ENCODE results near the gene YPEL3.
A peak's percentile ranks its signal among the peaks of the same experiment; 100 is the strongest.

YPEL3 gene

GRCh38 chr16:30104090-30104489, 8.1 kb upstream of the YPEL3 start:
- Histone ChIP-seq H3K9me3 (ENCODE audit: control insufficient read depth, low read length) (no peaks in the 10 kb centered on the region), H3K27me3 (replicated peaks; ENCODE audit: control insufficient read depth, insufficient read depth, low read length) (no peaks in the 10 kb centered on the region), H3K4me1 (ENCODE audit: control insufficient read depth, insufficient read depth, low read length) (no peaks in the 10 kb centered on the region), H3K36me3 (ENCODE audit: control insufficient read depth, insufficient read depth, low read length, severe bottlenecking) (peaks cover 27% of the 10 kb centered on the region), H3K9ac (ENCODE audit: low read length) (no peak overlapping the region), H3K4me3 (ENCODE audit: low read length) (no peak overlapping the region)
- DNase-seq (ENCODE audit: low read depth), result no peak

- Histone ChIP-seq H3K4me3 (ENCODE audit: low read length) (peak overlapping the region; percentile 81), H3K27me3 (replicated peaks; ENCODE audit: control insufficient read depth, insufficient read depth, low read length) (no peaks in the 10 kb centered on the region), H3K9me3 (ENCODE audit: control insufficient read depth, low read length) (peaks cover 3% of the 10 kb centered on the region), H3K36me3 (ENCODE audit: control insufficient read depth, insufficient read depth, low read length, severe bottlenecking) (peaks cover 13% of the 10 kb centered on the region), H3K4me1 (ENCODE audit: control insufficient read depth, insufficient read depth, low read length) (peaks cover 25% of the 10 kb centered on the region), H3K9ac (ENCODE audit: low read length) (peak overlapping the region; percentile 90)
- no peak for DNase-seq (ENCODE audit: low read depth)
These were observed 1.0 kb upstream of the YPEL3 start for GRCh38 chr16:30096862-30097563.

GRCh38 chr16:30095166-30096078, 591 bp downstream of the YPEL3 start:
- Histone ChIP-seq H3K9me3 (ENCODE audit: control insufficient read depth, low read length) (peaks cover 3% of the 10 kb centered on the region), H3K4me3 (ENCODE audit: low read length) (peak overlapping the region; percentile 83), H3K27me3 (replicated peaks; ENCODE audit: control insufficient read depth, insufficient read depth, low read length) (no peaks in the 10 kb centered on the region), H3K36me3 (ENCODE audit: control insufficient read depth, insufficient read depth, low read length, severe bottlenecking) (peaks cover 13% of the 10 kb centered on the region), H3K9ac (ENCODE audit: low read length) (peak overlapping the region; percentile 87), H3K4me1 (ENCODE audit: control insufficient read depth, insufficient read depth, low read length) (peaks cover 38% of the 10 kb centered on the region)
- DNase-seq (ENCODE audit: low read depth), result no peak

- Histone ChIP-seq H3K4me3 (ENCODE audit: low read length) (peak overlapping the region; percentile 83), H3K9ac (ENCODE audit: low read length) (peak overlapping the region; percentile 87), H3K36me3 (ENCODE audit: control insufficient read depth, insufficient read depth, low read length, severe bottlenecking) (peaks cover 13% of the 10 kb centered on the region), H3K27me3 (replicated peaks; ENCODE audit: control insufficient read depth, insufficient read depth, low read length) (no peaks in the 10 kb centered on the region), H3K9me3 (ENCODE audit: control insufficient read depth, low read length) (peaks cover 3% of the 10 kb centered on the region), H3K4me1 (ENCODE audit: control insufficient read depth, insufficient read depth, low read length) (peaks cover 44% of the 10 kb centered on the region)
- no peak for DNase-seq (ENCODE audit: low read depth)
These were observed 1.4 kb downstream of the YPEL3 start for GRCh38 chr16:30094541-30095165.

- Histone ChIP-seq H3K4me1 (ENCODE audit: control insufficient read depth, insufficient read depth, low read length) (peaks cover 44% of the 10 kb centered on the region), H3K4me3 (ENCODE audit: low read length) (peak overlapping the region; percentile 74), H3K27me3 (replicated peaks; ENCODE audit: control insufficient read depth, insufficient read depth, low read length) (no peaks in the 10 kb centered on the region), H3K9me3 (ENCODE audit: control insufficient read depth, low read length) (peaks cover 3% of the 10 kb centered on the region), H3K9ac (ENCODE audit: low read length) (peak overlapping the region; percentile 80), H3K36me3 (ENCODE audit: control insufficient read depth, insufficient read depth, low read length, severe bottlenecking) (peaks cover 13% of the 10 kb centered on the region)
- peak; percentile 61 for DNase-seq (ENCODE audit: low read depth)
These were observed 3.5 kb downstream of the YPEL3 start for GRCh38 chr16:30092373-30093010.

GRCh38 chr16:30091474-30092372, 4.3 kb downstream of the YPEL3 start, which contains the start of gene TBX6:
TBX6 (minus strand) TSS chr16:30091924; CDS start chr16:30091193, 731 bp downstream.
- Histone ChIP-seq H3K4me1 (ENCODE audit: control insufficient read depth, insufficient read depth, low read length) (peaks cover 44% of the 10 kb centered on the region), H3K36me3 (ENCODE audit: control insufficient read depth, insufficient read depth, low read length, severe bottlenecking) (peaks cover 13% of the 10 kb centered on the region), H3K4me3 (ENCODE audit: low read length) (peak within 1 kb of the TSS; percentile 74), H3K9ac (ENCODE audit: low read length) (peak within 1 kb of the TSS; percentile 80), H3K27me3 (replicated peaks; ENCODE audit: control insufficient read depth, insufficient read depth, low read length) (no peaks in the 10 kb centered on the region), H3K9me3 (ENCODE audit: control insufficient read depth, low read length) (no peaks in the 10 kb centered on the region)
- peak; percentile 98 for DNase-seq (ENCODE audit: low read depth)

GRCh38 chr16:30090610-30091331, 5.2 kb downstream of the YPEL3 start:
- no peak for DNase-seq (ENCODE audit: low read depth)
- Histone ChIP-seq H3K4me3 (ENCODE audit: low read length) (no peak overlapping the region), H3K36me3 (ENCODE audit: control insufficient read depth, insufficient read depth, low read length, severe bottlenecking) (peaks cover 13% of the 10 kb centered on the region), H3K9me3 (ENCODE audit: control insufficient read depth, low read length) (no peaks in the 10 kb centered on the region), H3K9ac (ENCODE audit: low read length) (peak overlapping the region; percentile 80), H3K27me3 (replicated peaks; ENCODE audit: control insufficient read depth, insufficient read depth, low read length) (no peaks in the 10 kb centered on the region), H3K4me1 (ENCODE audit: control insufficient read depth, insufficient read depth, low read length) (peaks cover 40% of the 10 kb centered on the region)

- Histone ChIP-seq H3K9ac (ENCODE audit: low read length) (no peak overlapping the region), H3K27me3 (replicated peaks; ENCODE audit: control insufficient read depth, insufficient read depth, low read length) (no peaks in the 10 kb centered on the region), H3K4me1 (ENCODE audit: control insufficient read depth, insufficient read depth, low read length) (peaks cover 36% of the 10 kb centered on the region), H3K4me3 (ENCODE audit: low read length) (no peak overlapping the region), H3K9me3 (ENCODE audit: control insufficient read depth, low read length) (no peaks in the 10 kb centered on the region), H3K36me3 (ENCODE audit: control insufficient read depth, insufficient read depth, low read length, severe bottlenecking) (peaks cover 17% of the 10 kb centered on the region)
- DNase-seq (ENCODE audit: low read depth), result no peak
These were observed 7.0 kb downstream of the YPEL3 start for GRCh38 chr16:30088832-30089624.

- no peak for DNase-seq (ENCODE audit: low read depth)
- Histone ChIP-seq H3K27me3 (replicated peaks; ENCODE audit: control insufficient read depth, insufficient read depth, low read length) (no peaks in the 10 kb centered on the region), H3K4me1 (ENCODE audit: control insufficient read depth, insufficient read depth, low read length) (peaks cover 36% of the 10 kb centered on the region), H3K9ac (ENCODE audit: low read length) (no peak overlapping the region), H3K9me3 (ENCODE audit: control insufficient read depth, low read length) (no peaks in the 10 kb centered on the region), H3K4me3 (ENCODE audit: low read length) (no peak overlapping the region), H3K36me3 (ENCODE audit: control insufficient read depth, insufficient read depth, low read length, severe bottlenecking) (peaks cover 21% of the 10 kb centered on the region)
These were observed 7.7 kb downstream of the YPEL3 start for GRCh38 chr16:30088237-30088831.

Measured in adipocyte (in vitro differentiated cells).